Peyer's patch (tissue), 4 donors: ENCODE results near the gene FAM174C.

Source experiments
- POLR2A ChIP-seq, 2 donors: fragments of 450-650 bp; IDR thresholded peaks; one replicate each; pipeline ENCODE4 v1.5.1; 2017; ENCODE audit warnings: antibody characterized with exemption in 2 of 2, mild to moderate bottlenecking in 2 of 2, moderate library complexity in 2 of 2
- TF ChIP-seq, protein P1 (sequence below), 6 experiments: fragments of 450-650 bp in 4 of 6; fragments of 200-600 bp in 2 of 6; sonication (generic) in 1 of 6; IDR thresholded peaks; one replicate each; pipeline ENCODE4 v1.5.1; 2017 to 2019; ENCODE audit warnings: antibody characterized with exemption in 6 of 6, mild to moderate bottlenecking in 3 of 6, moderate library complexity in 1 of 6

DNA sequence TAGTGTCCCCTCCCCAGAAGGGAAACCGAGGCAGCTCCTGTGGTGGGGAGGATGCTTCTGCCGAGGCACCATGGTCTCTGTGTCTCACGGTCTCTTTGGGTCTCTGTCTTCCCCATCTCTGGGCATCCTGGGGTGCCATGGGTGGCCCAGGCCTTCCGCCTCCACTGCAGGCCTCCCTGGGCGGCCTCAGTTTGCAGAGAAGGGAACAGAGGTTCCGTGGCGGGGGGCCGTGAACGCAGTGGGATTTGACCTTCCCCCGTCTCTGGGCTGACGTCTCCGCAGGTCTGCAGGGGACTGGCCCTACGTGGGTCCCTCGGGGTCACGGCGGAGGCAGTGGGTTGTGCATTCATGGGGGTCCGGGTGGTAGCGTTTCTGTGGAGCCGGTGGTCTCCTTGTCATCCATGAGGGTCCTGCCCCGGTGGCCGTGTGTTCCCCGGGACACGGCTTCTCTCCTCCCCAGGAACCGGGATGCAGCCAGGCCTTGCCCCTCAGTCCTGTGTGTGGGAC, 14.9 kb downstream of the FAM174C start:
- TF ChIP-seq, protein P1, sequence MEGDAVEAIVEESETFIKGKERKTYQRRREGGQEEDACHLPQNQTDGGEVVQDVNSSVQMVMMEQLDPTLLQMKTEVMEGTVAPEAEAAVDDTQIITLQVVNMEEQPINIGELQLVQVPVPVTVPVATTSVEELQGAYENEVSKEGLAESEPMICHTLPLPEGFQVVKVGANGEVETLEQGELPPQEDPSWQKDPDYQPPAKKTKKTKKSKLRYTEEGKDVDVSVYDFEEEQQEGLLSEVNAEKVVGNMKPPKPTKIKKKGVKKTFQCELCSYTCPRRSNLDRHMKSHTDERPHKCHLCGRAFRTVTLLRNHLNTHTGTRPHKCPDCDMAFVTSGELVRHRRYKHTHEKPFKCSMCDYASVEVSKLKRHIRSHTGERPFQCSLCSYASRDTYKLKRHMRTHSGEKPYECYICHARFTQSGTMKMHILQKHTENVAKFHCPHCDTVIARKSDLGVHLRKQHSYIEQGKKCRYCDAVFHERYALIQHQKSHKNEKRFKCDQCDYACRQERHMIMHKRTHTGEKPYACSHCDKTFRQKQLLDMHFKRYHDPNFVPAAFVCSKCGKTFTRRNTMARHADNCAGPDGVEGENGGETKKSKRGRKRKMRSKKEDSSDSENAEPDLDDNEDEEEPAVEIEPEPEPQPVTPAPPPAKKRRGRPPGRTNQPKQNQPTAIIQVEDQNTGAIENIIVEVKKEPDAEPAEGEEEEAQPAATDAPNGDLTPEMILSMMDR (IDR thresholded peaks at IDR 0.05) = no peak
- TF ChIP-seq POLR2A (IDR thresholded peaks at IDR 0.05) = no peak
